ENCODE measurements around the gene C8A.

The C8A gene

DNA sequence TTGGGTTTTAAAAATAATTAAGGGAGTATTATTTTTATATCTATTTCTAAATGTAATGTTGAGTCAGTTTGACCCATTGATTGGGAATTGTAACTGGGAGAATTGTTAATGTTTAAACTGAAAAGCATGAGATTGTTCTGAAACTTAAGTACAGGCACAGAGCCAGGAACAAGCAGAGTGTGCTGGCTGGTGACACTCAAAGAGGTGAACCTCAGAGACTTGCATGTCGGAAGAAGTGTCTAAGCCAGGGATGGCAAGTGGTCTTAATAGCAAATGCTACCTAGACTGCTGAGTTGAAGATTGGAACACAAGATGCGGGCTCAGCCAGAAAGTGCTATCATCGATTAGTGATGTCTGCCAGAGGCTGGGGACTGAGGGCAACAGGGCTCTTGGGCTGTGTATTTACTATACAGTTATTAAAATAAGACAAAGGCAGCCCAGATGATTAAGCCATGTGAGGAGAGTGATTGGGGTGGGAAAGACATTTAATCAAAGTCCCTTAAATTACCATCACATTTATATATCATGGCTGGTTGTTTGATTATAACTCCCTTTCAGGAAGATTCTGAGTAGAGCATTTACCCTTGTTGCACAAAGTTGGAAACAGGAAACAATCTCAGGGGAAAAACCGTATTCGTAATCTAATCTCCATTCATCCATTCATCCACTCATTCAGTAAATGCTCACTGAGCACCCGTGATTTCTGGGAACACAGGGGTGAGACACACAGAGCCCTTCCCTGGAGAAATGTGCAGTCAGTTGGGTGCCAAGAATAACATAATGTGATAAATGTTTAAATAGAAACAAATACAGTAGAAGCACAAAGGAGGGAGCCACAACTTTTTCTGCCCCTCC lies 42.8 kb downstream of the C8A start:
- no peak for DNase-seq

DNA sequence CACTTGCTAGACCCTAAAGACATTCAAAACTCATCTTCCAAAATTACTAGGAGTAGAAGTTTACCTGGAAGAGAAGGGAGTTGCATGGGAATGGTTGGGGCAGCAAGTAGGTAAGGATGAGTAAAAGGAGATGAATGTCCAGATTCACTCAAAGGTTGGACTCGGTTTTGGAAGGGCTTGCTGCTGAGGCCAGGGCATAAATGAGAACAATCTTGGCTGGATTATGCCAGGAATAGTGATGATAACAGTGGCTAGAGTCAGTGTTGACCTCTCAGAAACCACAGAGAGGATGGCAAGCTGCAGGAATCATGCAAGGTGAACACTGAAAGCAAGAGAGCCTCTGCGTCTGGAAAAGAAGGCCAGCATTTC lies 43.4 kb downstream of the C8A start:
- no peak for DNase-seq

DNA sequence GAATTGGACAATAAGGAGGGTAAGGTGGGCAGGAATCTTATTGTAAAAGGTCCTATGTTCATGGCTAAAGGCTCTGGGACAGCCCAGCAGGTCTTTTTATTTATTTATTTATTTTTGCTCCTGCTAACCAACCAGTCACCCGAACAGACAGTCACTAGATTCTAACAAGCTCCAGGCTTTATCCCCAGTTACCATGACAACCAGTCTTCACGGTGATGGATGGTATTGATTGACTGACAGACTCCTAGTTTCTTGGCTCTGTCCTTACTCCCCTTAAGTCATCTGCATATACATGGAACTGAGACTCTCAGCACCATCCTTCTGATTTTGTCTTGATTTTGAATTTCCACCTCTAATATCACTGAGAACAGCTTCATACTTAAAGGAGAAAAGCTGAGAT lies 44.3 kb downstream of the C8A start:
- no peak for DNase-seq

DNA sequence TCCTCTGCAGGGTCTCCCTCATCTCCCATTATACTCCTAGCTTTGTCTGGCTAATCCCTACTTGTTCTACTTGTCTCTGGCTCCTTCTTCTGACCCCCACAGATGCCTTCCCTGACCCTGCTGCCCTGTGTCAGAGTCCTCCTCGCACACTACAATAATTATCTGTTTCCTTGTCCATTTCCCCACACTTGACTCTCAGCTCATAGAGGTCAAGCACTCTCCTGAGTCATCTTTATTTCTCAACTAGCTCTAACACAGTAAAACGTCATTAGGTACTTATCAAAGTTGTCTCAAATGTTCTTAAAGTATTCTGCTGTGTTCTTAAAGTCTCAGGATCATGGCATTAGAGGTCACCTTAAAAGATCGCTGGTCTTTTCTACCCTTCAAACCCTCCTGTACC lies 47.1 kb downstream of the C8A start:
- no peak for DNase-seq

DNA sequence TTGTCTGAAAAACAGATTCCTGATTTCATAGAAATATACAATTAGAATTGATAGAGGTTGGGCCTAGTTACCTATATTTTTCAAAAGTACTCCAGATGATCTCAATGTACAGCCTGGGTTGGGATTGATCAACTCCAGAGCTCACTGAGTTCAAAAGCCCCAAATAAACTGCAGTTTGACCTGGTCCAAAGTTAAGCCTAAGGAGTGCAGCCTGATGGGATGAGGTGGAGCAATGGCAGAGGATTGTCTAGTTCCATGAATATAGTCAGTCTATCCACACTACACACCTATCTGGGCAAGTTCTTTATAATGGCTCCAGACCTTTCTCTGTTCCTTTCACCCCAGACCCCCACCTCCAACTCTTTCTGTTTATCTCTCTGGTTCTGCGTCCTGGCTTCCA lies 49.2 kb downstream of the C8A start:
- DNase-seq, result no peak

DNA sequence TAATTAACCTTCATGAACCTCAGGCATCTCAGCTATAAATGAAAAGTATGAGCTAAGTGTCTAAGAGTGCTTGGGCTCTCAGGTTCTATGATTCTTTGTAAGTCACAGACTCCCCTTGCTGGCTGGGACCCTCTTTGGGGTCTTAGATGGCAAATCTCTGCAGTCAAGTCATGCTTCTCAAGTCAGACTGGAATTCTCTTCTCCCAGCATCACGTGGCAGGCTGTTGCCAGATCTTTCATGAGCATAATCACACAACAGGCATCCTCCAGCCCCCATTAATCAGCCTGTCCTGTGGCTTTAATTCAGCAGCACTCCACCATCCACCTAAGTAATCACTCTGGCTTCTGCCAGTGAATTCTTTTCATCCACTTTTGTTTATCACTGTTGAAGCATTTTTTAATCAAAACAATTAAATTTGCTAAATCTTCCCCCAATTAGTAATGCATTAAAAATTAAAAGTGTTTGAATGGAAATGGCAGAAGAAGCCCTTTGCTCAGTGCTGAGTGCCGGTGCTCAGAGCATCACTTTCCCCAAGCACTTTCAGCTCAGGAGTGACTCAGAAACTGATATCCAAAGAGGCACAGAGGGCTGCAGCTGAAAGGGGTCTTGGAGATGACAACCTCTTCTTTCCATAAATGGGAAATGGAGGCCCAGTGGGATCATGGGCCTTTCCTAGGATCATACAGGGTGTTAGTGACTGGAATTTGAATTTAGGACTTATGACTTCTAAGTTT lies 50.2 kb downstream of the C8A start:
- no peak for DNase-seq

DNA sequence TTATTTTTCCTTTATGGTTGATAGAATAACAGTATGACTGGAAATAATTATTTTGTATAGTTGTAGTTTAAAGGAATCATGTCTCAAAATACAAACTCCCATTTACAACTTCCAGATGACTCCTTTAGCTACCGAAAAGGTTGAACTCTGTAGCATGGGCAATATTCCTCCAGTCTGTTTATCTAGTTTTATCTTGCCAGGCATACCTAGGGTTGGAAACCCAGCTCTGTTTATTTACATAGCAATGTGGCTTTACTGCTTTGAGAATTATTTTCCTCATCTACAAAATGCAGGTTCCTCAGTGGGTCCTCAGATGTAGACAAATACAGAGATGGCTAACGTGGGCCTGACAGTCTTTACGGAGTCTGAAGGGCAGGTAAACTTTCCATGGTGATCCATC lies 51.1 kb downstream of the C8A start:
- no peak for DNase-seq

DNA sequence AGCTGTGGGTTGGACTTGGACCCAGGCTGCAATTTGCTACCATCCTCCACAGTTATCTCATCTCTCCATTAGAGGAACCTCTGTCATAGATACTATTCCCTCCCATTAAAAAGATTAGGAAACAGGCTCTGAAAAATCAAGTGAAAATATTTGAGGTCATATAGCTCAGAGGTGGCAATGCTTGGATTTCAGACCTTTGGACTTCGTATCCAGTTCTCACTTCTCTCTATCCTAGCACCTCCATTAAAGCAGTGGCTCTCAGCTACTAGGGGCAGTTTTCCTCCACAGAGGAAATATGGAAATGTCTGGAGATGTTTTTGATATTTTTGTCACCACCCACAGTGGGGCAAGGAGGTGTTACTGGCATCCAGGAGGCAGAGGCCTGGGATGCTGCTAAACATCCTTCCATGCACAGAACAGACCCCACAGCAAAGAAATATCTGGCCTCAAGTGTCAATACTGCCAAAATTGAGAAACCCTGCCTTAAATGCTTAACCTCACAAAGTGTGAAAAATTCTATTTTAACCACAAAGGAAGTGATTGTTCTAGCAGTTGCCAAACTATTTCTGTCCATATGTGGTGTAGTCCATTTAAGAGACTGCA lies 54.1 kb downstream of the C8A start:
- no peak for DNase-seq

DNA sequence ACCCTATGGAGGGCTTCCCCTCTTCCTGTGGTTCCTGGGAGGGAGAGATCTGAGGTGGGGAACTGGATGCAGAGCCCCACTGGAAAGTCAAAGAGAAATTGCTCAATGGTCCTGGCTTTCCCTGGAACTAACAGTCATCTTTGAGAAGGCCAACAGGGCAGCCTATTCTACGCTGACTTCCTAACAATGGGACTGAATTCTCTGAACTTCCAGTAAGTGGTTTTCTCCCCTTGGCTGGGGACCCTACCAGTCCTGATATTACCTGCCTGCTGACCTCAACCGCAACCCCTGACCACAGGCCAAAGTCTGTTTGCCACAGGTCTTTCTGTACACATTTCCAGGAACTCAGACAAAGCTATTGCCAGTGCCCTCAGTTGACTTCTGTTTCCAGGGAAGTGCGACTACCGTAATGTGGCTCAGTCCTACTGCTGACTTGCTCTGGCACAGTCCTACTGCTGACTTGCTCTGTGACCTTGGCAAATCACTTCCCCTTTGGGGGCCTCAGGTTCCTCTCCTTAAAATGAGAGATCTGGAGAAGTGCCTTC lies 55.9 kb downstream of the C8A start:
- no peak for DNase-seq

DNA sequence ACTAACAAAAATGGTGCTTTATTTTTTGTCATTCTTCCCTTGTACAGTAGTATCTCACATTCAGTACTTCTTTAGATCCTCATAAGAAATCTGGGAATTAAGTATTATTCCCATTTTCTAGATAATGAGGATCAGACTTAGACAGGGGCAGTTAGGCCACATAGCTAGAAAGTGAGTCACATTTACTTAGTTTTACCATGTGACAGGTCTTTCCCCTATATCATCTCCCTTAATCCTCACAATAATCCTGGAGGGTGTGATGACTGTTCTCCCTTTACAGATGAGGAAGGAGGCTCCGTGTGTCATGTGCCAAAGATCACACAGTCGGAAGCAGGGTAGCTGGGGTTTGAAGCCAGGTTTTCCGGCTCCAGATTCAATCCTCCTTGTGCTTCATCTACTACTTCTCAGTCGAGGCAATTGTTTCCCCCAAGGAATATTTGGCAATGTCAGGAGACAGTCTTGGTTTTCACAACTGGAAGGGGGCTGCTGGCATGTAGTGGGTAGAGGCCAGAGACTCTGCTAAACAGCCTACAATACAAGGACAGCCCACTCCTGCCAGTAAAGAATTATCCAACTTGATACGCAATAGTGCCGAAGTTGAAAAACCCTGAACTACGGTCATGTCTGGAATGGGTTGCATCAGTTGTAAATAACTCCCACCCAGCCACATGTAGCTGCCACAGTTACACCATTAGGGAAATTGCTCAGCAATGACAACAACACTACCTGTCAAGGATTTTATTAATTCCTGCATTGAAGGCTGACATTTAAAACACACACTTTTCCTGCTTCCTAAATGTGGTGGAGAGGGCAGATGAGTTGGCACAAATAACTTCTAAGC lies 56.7 kb downstream of the C8A start:
- no peak for DNase-seq

DNA sequence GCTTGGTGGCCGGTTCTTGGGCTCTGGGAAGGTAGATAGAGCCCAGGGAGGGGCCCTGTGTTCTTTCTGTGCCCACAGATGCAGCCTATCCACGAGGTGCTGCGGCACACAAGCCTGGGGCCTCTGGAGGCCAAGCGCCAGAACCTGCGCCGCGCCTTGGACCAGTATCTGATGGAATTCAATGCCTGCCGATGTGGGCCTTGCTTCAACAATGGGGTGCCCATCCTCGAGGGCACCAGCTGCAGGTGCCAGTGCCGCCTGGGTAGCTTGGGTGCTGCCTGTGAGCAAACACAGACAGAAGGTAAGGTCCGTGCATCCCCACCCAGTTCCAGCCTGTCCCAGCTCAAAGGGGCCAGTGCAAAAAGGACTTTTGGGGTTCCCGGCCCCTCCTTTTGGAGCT lies 57.7 kb downstream of the C8A start:
- DNase-seq, result no peak

DNA sequence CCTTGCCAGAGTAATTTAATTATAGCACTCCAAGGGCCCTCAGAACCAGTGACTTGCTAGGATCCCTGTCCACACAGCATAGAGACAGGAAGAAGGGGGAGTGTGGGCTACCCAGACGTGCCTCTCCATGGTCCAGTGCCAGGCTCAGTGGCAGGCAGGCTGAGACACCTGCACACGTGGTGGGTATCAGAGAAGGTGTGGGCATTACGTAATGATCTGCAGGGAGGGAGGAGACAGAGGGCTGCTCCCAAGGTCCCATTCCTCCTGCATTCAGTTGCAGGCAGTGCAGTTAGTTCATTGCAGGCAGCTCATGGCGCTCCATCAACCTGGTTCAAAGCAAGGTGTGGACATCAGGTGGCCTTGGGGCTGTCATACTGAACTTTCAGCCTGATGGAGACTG lies 61.4 kb downstream of the C8A start:
- DNase-seq, result no peak

DNA sequence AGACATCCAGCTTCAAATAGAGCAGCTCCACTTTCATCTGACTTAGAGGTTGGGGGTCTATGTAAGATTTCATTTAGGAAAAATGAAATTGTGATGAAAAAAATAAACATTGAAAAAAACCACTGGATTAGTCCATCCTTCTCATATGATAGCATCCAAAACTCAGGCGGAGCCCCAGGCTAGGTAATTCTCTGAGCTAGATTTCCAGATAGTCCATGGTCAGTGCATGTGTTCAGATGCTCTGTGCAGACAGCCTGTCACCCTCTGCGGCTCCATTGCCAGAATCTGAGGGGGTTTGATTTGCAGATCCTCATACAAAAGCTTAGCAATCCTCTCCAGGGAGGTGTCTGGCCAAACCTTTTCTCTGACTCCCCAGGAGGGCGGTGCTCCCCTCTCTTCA lies 62.0 kb downstream of the C8A start:
- DNase-seq, result no peak

DNA sequence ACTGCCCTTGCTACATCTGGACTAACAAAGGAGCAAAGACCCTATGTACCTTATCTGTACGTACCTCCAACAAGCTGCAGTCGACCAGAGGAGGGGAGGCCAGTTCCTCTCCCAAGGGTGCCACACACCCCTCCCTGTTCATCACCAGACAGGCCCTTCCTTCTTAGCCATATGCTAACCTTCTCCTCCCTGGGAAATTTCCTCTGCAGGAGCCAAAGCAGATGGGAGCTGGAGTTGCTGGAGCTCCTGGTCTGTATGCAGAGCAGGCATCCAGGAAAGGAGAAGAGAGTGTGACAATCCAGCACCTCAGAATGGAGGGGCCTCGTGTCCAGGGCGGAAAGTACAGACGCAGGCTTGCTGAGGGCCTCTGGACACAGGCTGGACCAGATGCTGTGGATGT lies 62.8 kb downstream of the C8A start:
- no peak for DNase-seq

DNA sequence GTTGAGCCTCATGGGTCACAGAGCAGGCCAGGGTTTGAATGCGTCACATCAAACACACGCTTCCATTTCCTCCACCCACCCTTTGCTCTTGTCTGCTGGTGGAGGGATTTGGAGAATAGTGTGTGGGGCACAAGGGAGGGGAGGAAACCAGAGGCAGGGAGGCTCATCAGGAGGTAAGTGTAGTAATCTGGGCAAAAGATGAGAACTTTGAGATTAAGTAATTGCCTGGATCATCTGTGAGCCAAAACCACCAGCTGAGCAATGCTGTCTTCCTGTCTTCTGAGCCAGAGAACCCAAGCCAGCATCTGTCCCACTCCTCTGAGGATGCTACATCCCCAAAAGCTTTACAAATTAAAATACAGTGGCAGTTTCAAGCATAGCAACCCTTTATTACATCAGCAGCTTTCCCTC lies 66.0 kb downstream of the C8A start:
- DNase-seq, result no peak

DNA sequence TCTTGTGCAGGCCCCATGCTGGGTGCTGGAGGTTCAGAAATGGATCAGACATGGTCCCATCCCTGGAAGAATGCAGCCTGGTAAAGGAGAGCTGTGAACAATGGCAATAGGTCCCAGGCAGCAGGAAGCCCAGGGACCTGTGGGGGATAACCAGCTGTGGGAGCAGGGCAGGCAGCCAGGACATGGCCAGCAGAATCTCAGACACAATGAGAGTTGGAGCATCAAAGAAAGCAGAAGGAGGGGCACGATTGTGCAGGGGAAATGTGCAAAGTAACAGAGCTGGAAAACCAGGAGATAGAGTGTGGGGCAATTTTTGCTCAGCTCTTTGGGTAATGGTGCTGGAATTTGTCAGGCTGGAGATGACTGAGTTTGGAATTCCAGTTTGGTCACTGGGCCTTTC lies 66.9 kb downstream of the C8A start:
- DNase-seq, result no peak

DNA sequence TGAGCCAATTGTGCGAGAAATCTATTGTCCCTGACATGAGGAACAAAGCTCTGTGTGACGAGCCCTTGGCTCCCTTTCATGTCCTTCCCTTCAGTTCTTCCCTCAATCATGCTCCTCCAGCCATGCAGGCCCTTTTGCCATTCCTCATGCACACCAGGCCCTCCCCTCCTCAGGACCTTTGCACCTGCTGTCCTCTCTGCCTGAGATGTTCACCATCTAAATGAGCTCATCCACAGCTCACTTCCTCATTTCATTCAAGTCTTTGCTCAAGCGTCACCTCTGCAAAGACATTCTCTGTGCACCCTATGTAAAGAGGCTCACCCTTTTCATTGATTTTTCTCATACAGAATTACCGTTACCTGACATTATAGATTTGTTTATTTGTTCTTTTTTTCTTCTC lies 67.5 kb downstream of the C8A start:
- DNase-seq, result no peak

DNA sequence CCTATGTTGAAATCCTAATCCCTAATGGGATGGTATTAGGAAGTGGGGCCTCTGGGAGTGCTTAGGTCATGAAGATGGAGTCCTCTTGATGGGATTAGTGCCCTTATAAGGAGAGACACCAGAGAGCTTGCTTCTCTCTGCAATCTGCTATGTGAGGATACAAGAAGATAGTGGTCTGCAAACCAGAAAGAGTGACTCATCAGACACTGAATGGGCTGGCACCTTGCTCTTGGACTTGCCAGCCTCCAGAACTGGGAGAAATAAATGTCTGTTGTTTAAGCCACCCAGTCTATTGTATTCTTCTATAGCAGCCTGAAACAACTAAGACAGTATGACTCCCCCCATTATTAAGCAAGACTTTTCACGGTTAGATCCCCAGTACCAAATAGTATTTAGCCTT lies 67.9 kb downstream of the C8A start:
- DNase-seq, result no peak

DNA sequence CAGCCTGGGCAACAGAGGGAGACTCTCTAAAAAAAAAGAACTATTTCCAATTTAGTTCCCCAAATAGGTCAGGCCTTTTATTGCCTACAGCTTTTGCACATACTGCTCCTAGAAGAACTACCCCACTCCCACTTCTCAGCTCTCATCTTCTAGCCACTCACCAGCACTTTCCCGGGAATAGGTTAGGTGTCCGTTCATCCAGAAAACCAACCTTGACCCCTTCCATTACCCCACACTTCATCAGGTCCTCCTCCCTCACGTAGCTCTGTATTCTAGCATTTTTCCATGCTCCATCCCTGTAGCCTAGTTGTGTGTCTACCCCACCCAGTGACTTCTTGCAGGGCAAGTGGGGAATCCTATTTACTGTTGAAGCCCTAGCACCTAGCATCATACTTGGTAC lies 68.6 kb downstream of the C8A start:
- no peak for DNase-seq

DNA sequence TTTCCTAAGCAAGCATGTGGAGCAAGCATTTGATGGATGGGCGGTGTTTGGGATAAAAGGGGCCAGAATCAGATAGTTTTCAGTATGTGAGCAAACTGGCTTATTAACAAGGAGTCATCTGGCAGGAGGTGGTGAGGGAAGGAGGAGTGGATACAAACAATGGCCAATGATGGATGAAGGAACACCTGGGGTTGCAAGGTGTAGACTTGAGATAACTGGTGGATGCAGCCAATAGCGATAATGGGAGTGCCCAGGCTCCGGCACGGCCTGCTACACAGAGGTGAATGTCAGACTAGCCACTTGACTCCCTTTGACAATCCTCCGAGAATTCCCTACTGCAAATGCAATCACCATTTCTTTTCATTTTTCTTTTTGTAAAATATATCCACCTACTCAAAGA lies 69.5 kb downstream of the C8A start:
- no peak for DNase-seq

DNA sequence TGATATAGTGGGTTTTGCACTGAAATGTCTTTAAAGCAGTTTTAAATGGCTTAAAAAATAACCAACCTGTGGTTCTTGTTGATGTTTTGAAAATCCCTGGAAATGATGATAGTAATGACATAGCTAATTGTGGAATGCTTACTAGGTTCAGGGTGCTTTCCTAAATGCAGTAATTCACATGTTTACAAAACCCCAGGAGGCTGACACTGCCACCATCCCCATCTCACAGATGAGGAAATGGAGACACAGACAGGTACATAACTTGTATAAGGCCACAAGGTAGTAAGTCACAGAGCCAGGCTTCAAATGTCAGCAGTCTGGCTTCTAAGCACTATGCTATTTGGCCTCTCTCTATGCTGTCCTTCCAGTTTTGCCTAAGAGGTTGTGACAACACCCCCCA lies 70.6 kb downstream of the C8A start:
- no peak for DNase-seq

DNA sequence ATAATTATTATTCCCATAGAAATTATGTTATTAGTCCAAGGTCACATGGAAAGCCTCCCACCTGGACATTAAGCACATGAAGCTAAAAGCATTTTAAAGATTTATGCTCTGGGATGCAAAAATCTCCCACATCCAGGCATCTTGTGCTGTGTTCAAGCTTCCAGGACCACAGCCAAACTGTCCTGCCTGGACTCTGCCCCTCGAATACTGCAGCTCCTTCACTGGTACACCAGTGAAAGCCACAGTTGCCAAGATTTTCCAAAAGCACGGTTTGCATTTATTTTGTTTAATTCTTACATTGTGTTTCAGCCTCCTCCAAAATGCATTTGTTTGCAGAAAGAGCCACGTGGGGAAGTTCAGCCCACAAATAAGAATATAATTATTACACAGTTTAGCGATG lies 72.6 kb downstream of the C8A start:
- DNase-seq, result no peak

DNA sequence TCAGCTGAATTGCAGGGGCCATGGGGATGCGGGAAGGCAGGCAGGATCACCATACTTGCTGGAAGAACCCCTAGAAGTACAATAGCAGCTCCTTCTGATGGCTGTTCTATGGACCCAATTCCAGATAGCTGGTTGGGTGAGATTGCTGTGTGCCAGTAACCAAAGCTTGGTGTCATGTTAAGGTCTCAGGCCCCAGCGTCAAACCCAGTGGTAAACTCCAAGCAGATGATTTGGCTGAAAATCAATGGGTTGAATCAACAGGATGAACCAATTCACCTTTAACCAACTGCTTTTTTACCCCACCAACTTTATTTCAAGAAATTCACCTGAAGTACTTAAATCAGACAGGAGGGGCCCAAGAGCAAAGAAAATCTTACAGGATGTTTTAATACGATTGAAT lies 73.4 kb downstream of the C8A start:
- DNase-seq, result no peak

Data from cerebellar nuclear complex (tissue), 1 donor.